Gastrocnemius medialis (tissue), 4 donors: ENCODE measurements around the gene CDC34.

Source experiments
- CTCF ChIP-seq, 5 experiments: fragments of 450-650 bp in 3 of 5; fragments of 200-600 bp in 2 of 5; sonication (generic) in 2 of 5; IDR thresholded peaks in 4 of 5; conservative IDR thresholded peaks in 1 of 5; 1 replicate in 4 of 5; 2 replicates in 1 of 5; pipeline ENCODE4 v1.5.1; 2016 to 2019; ENCODE audit warnings: antibody characterized with exemption in 5 of 5, mild to moderate bottlenecking in 3 of 5, moderate library complexity in 3 of 5
- POLR2A ChIP-seq, 2 donors: fragments of 450-650 bp; IDR thresholded peaks; one replicate each; pipeline ENCODE4 v1.6.1; 2017; ENCODE audit warnings: antibody characterized with exemption in 2 of 2, mild to moderate bottlenecking in 2 of 2, moderate library complexity in 2 of 2

GRCh38 chr19:548886-549830, 17.6 kb downstream of the CDC34 start:
- TF ChIP-seq CTCF (IDR thresholded peaks at IDR 0.05 in 4 of 5, conservative IDR thresholded peaks at IDR 0.05 in 1 of 5) (no peak), POLR2A (IDR thresholded peaks at IDR 0.05) (no peak)
